HG03354 (cell line): ENCODE measurements around the gene MAP1LC3B2.
"Not testable (repeated sequence)": the region's sequence is repeated elsewhere in the genome, so short reads cannot be mapped to it uniquely, and the experiment has no call there.

Experiments
- ATAC-seq: cut with Tn5 transposase; IDR thresholded peaks from one replicate; pipeline ENCODE4 v1.9.1; 2021; ENCODE audit warnings: mild to moderate bottlenecking; ENCODE audit not compliant: unreplicated experiment, poor library complexity, severe bottlenecking

The MAP1LC3B2 gene

GRCh38 chr12:116556356-116556952 is 2.7 kb upstream of the MAP1LC3B2 start:
- no peak for ATAC-seq

DNA sequence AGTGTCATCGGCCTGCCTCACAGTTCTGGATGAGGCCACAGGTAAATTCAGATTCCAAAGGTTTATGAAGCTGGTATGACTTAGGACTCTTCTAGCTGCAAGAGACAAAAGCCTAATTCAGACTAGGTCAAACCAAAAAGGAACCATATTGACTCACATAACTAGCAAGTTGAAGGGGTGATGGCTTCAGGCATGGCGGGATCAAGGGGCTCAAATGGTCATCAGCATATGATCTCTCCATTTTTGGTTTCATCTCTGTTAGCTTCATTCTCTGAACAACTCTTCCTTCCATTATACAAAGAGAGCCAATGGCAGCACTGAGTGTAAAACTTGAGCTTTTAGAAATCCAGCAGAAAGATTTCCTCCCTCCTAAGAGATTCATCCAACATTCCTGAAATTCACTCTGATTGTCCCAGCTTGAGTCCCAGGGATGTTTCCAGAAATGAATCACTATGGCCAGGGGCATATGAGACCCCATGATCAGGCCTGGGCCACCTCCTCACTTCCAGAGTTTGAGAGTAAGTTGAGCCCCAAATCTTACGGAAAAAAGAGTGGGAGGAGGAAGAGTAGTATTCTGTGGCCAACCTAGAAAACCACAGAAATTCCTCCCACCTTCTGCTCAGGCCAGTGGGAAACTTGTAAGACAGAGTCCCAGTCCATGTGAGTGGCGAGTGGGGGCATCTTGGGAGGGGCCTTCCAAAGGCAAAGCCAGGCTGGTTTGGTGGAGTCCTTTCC is 2.0 kb upstream of the MAP1LC3B2 start:
- no peak for ATAC-seq

DNA sequence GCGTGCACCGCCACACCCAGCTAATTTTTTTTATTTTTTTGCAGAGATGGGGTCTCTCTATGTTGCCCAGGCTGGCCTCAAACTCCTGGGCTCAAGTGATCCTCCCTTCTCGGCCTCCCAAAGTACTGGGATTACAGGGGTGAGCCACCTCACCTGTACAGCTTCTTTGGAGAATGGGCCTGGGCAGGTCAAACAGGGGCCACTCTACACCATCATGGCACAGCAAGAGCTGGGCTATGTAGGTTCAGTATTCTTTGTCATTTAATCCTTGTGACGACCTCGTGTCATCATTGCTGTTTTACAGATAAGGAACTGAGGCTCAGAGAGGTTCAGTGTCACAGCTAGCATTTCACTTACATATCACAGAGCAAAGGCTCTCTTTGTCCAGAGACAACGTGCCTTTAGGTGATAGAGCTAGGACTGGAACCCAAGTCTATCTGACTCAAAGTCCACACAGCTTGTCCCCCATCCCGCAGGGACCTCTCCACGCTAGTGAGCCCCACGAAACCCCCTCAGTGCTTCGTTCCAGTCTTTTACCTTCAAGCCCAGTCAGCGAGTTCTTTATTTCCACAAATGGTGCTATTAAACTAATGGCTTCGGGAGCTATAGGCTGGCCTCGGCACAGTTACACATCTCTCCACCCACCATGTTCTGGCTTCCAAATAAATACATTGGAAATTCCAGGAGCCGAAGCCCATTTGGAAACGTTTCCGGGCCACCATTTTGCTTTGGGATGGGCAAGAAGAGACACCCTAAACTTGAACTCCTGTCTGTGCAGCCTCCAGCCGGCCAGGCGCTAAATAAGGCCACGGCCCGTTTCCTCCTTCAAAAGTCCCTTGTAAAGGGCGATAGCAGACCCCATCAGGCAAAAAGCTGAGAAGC is 660 bp upstream of the MAP1LC3B2 start:
- ATAC-seq: no peak

GRCh38 chr12:116561181-116561821 is 2.1 kb downstream of the MAP1LC3B2 start:
- ATAC-seq: no peak

GRCh38 chr12:116562090-116562489 is 2.9 kb downstream of the MAP1LC3B2 start:
- no peak for ATAC-seq

- ATAC-seq: no peak
Measured at GRCh38 chr12:116563262-116563661, 4.1 kb downstream of the MAP1LC3B2 start.

DNA sequence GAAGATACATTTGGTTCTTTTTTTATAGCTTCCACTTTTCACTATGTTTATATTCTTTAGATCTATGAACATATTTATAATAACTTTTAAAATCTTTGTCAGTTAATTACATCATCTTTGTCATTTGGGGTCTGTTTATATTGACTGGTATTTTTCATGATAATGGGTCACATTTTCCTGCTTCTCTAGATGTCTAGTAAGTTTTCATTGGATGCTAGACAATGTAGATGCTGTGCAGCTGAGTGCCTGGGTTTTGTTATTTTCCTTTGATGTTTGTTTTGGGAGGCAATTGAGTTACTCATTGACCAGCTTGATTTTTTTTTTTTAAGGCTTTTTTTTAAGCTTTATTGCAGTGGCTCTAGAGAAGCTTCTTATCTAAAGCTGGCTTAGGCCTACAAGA is 4.9 kb downstream of the MAP1LC3B2 start:
- ATAC-seq: no peak

GRCh38 chr12:116565221-116565620 is 6.0 kb downstream of the MAP1LC3B2 start:
- not testable (repeated sequence) for ATAC-seq

- ATAC-seq: no peak
Measured at GRCh38 chr12:116565963-116566362, 6.8 kb downstream of the MAP1LC3B2 start.

DNA sequence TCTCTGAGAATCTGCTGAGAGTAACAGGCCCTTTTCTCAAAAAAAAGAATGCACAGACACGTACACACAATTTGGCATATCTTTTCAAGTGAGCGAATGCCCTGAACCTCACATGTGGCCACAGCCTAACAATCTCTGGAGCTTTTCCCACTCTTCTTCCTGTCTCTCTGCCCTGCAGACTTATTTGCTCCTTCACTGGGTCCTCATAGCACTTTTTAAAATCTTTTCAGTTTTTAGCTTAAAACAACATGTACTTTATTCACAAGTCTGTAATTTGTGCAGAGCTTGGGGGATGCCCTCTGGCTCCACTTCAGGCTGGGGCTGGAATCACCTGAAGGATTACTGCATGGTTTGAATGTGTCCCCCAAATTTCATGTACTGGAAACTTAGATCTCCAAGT is 9.0 kb downstream of the MAP1LC3B2 start:
- ATAC-seq: no peak

- no peak for ATAC-seq
Measured at GRCh38 chr12:116571089-116571488, 11.9 kb downstream of the MAP1LC3B2 start.

DNA sequence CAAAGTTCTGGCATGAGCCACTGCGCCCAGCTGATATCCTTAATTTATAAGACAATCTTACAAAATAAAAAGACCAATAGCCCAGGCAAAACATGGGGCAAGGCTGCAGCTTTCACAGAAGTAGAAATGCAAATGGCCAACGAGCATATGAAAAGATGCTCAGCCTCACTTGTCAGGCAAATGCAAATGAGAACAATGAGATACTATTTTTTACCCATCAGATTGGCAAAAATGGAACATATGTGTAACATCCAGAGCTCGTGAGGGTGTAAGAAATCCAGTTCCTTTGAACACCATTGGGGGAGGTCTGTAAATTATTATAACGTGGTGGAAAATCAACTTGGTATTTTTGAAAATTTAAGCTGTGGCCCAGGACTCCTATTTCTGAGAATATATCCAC is 14.6 kb downstream of the MAP1LC3B2 start:
- no peak for ATAC-seq

GRCh38 chr12:116575754-116576153 is 16.6 kb downstream of the MAP1LC3B2 start:
- not testable (repeated sequence) for ATAC-seq

DNA sequence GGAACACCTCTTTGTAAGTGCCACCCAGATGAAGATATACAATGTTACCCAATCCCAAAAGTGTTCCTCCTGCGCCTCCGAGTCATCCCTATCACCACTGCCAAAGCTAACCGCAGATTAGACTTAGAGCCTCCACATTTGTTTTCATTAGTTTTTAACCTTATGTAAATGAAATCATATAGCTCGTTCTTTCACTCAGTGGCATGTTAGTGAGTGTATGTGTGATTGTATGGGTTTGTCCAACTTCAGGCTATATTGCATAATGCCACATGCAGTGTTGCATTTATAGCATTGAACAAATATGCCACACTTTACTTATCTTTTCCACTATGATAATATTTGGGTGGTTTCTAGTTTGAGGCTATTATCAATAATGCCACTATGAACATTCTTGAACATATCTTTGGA is 18.0 kb downstream of the MAP1LC3B2 start:
- ATAC-seq: no peak

DNA sequence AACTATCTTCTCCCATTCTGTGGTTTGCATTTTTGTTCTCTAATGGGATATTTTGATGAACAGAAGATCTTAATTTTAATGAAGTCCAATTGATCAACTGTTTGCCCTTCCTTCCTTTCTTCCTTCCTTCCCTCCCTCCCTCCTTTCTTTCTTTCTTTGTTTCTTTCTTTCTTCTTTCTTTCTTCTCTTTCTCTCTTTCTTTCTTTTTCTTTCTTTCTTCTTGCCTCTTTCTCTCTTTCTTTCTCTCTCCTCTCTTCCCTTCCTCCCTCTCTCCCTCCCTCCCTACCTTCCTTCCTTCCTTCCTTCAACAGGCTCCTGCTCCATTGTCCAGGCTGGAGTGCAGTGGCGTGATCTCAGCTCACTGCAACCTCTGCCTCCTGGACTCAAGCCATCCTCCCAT is 18.9 kb downstream of the MAP1LC3B2 start:
- no peak for ATAC-seq

GRCh38 chr12:116582610-116583009 is 23.4 kb downstream of the MAP1LC3B2 start:
- ATAC-seq: no peak

GRCh38 chr12:116583129-116583694 is 24.0 kb downstream of the MAP1LC3B2 start:
- ATAC-seq: no peak

GRCh38 chr12:116587270-116587669 is 28.1 kb downstream of the MAP1LC3B2 start:
- no peak for ATAC-seq

- ATAC-seq: no peak
Measured at GRCh38 chr12:116588390-116589028, 29.3 kb downstream of the MAP1LC3B2 start.
